ENCODE data around the gene TRIM49D1. TPM values are rescaled to one million over a fixed set of nuclear protein-coding genes. Genes with fewer than 3 reads are reported as not detected.

TRIM49D1 gene
- total RNA-seq, 2 donors from 2014 or later: not detected

Small RNAs within 50 kb of the gene (small RNA-seq; reads per million reads assigned to genes)
- 0 reads per million in 2 donors for gene AP004607.1

Other genes with a start within 250 kb of the TRIM49D1 start
- not detected for gene TRIM77, start 211.9 kb downstream of the TRIM49D1 start, total RNA-seq
- 1 to 10 TPM in 1 of 2 donors, not detected in 1; 1.7 TPM for gene TRIM49, start 113.7 kb downstream of the TRIM49D1 start, total RNA-seq
- not detected for gene TRIM64B, start 43.8 kb downstream of the TRIM49D1 start, total RNA-seq
- under 1 TPM in 1 of 2 donors, not detected in 1; 0.62 TPM for gene TRIM49D2, start 1.8 kb upstream of the TRIM49D1 start, total RNA-seq
- gene TRIM64, start 43.8 kb upstream of the TRIM49D1 start, total RNA-seq: not detected
- gene TRIM49C, start 108.9 kb upstream of the TRIM49D1 start, total RNA-seq: under 1 TPM in 1 of 2 donors, not detected in 1; 0.34 TPM
- not detected for gene UBTFL1, start 163.7 kb upstream of the TRIM49D1 start, total RNA-seq
- gene NAALAD2, start 212.4 kb upstream of the TRIM49D1 start, total RNA-seq: 10 to 100 TPM in 1 of 2 donors, under 1 TPM in 1; 0.27 to 38.9 TPM

Data from prostate gland (tissue), 2 donors.